OCI-LY7 (cell line): Measurements from ENCODE around the gene IGFBP2.

ENCODE experiments used
- EZH2phosphoT487 ChIP-seq: fragments of 200-600 bp; sonication (generic); IDR thresholded peaks from 2 replicates; pipeline ENCODE4 v1.6.1; 2018; ENCODE audit warnings: low read depth, borderline replicate concordance, mild to moderate bottlenecking, mixed run types, antibody characterized with exemption, low read length, moderate library complexity, mixed read lengths
- TF ChIP-seq, protein P1 (sequence below): fragments of 200-600 bp; sonication (generic); conservative IDR thresholded peaks from 2 replicates; pipeline ENCODE4 v1.5.1; 2014; ENCODE audit warnings: mild to moderate bottlenecking, antibody characterized with exemption, low read length, moderate library complexity, mixed read lengths

- TF ChIP-seq, protein P1, sequence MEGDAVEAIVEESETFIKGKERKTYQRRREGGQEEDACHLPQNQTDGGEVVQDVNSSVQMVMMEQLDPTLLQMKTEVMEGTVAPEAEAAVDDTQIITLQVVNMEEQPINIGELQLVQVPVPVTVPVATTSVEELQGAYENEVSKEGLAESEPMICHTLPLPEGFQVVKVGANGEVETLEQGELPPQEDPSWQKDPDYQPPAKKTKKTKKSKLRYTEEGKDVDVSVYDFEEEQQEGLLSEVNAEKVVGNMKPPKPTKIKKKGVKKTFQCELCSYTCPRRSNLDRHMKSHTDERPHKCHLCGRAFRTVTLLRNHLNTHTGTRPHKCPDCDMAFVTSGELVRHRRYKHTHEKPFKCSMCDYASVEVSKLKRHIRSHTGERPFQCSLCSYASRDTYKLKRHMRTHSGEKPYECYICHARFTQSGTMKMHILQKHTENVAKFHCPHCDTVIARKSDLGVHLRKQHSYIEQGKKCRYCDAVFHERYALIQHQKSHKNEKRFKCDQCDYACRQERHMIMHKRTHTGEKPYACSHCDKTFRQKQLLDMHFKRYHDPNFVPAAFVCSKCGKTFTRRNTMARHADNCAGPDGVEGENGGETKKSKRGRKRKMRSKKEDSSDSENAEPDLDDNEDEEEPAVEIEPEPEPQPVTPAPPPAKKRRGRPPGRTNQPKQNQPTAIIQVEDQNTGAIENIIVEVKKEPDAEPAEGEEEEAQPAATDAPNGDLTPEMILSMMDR, result no peak
- no peak for TF ChIP-seq EZH2phosphoT487
These were observed 17.0 kb upstream of the IGFBP2 start for GRCh38 chr2:216616083-216616678.
